ENCODE measurements around the gene RABL6. TPM values are rescaled to one million over a fixed set of nuclear protein-coding genes. Genes with fewer than 3 reads are reported as not detected.
"Not testable (repeated sequence)": the region's sequence is repeated elsewhere in the genome, so short reads cannot be mapped to it uniquely, and the experiment has no call there.

The RABL6 gene
- total RNA-seq, 2 donors from 2014 or later, result 55.6 to 59.7 TPM

DNA sequence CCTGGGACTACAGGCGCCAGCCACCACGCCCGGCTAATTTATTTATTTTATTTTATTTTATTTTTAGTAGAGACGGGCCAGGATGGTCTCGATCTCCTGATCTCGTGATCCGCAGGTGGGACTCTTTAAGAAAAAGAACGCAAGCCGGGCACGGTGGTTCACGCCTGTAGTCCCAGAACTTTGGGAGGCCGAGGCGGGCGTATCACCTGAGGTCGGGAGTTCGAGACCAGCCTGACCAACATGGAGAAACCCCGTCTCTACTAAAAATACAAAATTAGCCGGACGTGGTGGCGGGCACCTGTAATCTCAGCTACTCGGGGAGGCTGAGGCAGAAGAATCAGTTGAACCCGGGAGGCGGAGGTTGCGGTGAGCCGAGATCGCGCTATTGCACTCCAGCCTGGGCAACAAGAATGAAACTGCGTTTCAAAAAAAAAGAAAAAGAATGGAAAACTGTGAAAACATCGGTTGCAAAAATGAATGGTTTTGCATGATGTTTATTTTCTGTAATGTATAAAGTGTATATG lies 59.2 kb downstream of the RABL6 start:
- H3K4me3 Mint-ChIP-seq, result peak overlapping the region; percentile 70
- not testable (repeated sequence) for DNase-seq; H3K9me3 ChIP-seq (ENCODE audit: control insufficient read depth, low read length, poor library complexity, severe bottlenecking); H3K36me3 Mint-ChIP-seq (ENCODE audit: low read depth); H3K27me3 Mint-ChIP-seq; H3K27ac Mint-ChIP-seq; ATAC-seq; H3K4me1 Mint-ChIP-seq

DNA sequence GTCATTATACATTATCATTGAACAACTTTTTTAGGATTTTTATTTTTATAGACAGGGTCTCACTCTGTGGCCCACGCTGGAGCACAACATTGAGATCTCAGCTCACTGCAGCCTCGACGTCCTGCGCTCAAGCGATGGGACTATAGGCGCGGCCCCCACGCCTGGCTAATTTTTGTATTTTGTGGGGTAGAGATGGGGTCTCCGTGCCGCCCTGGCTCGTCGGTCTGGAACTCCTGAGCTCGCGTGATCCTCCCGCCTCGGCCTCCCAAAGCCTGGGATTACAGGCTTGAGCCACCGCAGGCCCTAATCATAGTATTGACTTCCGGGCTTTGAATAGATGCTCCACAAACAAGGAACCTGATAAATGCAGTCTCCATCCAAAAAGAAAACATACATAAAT lies 59.7 kb downstream of the RABL6 start:
- no peaks in the 10 kb centered on the region for H3K9me3 ChIP-seq (ENCODE audit: control insufficient read depth, low read length, poor library complexity, severe bottlenecking)
- no peak for ATAC-seq
- Mint-ChIP-seq H3K4me1 (peaks cover 8% of the 10 kb centered on the region), H3K36me3 (ENCODE audit: low read depth) (no peaks in the 10 kb centered on the region), H3K27me3 (no peaks in the 10 kb centered on the region), H3K27ac (peak overlapping the region; percentile 21), H3K4me3 (peak overlapping the region; percentile 52)
- DNase-seq, result no peak

DNA sequence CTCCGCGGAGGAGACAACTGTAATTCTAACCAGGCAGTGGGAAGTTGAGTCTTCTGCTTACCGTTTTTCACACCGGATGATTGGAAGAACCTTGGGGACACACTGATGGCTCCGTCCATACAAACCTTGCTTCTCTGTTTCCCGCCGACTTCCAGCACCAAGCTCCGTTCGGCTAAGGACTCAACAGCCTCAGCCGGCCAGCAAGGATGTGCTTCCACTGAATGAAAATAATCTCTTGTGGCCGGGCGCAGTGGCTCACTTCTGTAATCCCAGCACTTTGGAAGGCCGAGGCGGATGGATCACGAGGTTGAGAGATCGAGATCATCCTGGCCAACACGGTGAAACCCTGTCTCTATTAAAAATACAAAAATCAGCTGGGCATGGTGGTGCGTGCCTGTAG lies 60.2 kb downstream of the RABL6 start:
- DNase-seq, result no peak

DNA sequence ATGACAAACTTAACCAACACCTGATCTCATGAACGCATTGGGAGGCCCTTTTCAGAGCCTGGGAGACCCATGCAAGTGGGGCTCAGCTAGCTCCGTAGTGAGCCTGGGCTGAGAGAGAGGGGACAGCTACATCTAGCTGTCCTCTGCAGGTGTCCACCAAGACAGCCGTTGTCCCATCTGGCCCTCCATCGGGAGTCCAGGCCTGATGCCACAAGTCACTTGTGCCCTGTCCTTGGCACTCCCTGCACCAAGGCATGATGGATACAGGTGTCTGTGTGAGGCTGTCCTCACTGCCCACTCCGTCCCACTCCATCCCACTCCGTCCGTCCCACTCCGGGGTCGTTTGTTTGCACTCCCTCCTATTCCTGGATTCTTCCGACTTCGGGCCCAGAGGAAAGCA lies 60.9 kb downstream of the RABL6 start:
- H3K27me3 Mint-ChIP-seq, result no peaks in the 10 kb centered on the region
- no peak overlapping the region for H3K4me3 Mint-ChIP-seq

More for the DNA sequence above, 60.2 kb downstream of the RABL6 start:
- Mint-ChIP-seq H3K27ac (peak overlapping the region; percentile 21), H3K4me3 (peak overlapping the region; percentile 52), H3K4me1 (peaks cover 8% of the 10 kb centered on the region), H3K27me3 (no peaks in the 10 kb centered on the region), H3K36me3 (ENCODE audit: low read depth) (no peaks in the 10 kb centered on the region)
- ATAC-seq, result no peak
- H3K9me3 ChIP-seq (ENCODE audit: control insufficient read depth, low read length, poor library complexity, severe bottlenecking), result no peaks in the 10 kb centered on the region

DNA sequence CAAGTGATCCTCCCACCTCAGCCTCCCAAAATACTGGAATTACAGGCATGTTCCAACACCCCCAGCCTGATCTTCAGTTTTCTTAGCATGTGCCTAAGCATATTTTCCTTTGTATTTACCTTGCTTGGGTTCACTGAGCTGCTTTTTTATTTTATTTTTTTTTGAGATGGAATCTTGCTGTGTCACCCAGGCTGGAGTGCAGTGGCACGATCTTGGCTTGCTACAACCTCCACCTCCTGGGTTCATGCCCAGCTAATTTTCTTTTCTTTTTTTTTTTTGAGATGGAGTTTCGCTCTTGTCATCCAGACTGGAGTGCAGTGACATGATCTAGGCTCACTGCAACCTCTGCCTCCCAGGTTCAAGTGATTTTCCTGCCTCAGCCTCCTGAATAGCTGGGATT lies 61.9 kb downstream of the RABL6 start:
- not testable (repeated sequence) for H3K9me3 ChIP-seq (ENCODE audit: control insufficient read depth, low read length, poor library complexity, severe bottlenecking); H3K36me3 Mint-ChIP-seq (ENCODE audit: low read depth); ATAC-seq; H3K4me3 Mint-ChIP-seq; DNase-seq; H3K27me3 Mint-ChIP-seq; H3K4me1 Mint-ChIP-seq
- H3K27ac Mint-ChIP-seq, result peak overlapping the region; percentile 16

More for the DNA sequence above, 60.9 kb downstream of the RABL6 start:
- Mint-ChIP-seq H3K27ac (no peak overlapping the region), H3K36me3 (ENCODE audit: low read depth) (no peaks in the 10 kb centered on the region), H3K4me1 (peaks cover 8% of the 10 kb centered on the region)
- ATAC-seq, result no peak
- no peak for DNase-seq
- H3K9me3 ChIP-seq (ENCODE audit: control insufficient read depth, low read length, poor library complexity, severe bottlenecking), result no peaks in the 10 kb centered on the region

DNA sequence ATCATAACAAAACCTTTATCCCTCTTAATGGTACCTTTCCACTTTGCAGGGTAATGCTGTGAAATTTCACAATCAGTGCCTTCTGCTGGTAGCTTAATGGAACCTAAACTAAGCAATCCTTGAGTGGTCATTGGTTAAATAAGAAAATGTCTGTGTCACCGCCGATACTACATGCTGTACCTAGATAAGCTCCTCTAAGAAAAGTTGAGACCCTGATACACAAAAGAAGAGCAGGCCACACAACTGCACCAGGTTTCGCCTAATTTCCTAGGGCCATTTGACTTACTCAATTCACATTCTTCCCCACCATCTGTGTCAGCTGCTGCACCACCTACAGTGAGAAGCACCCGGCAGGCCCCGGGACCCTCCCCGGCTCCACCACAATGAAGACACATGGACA lies 67.4 kb downstream of the RABL6 start:
- Mint-ChIP-seq H3K4me1 (no peaks in the 10 kb centered on the region), H3K27me3 (no peaks in the 10 kb centered on the region), H3K27ac (no peak overlapping the region), H3K4me3 (no peak overlapping the region), H3K36me3 (ENCODE audit: low read depth) (no peaks in the 10 kb centered on the region)
- DNase-seq, result no peak
- no peak for ATAC-seq
- no peaks in the 10 kb centered on the region for H3K9me3 ChIP-seq (ENCODE audit: control insufficient read depth, low read length, poor library complexity, severe bottlenecking)

DNA sequence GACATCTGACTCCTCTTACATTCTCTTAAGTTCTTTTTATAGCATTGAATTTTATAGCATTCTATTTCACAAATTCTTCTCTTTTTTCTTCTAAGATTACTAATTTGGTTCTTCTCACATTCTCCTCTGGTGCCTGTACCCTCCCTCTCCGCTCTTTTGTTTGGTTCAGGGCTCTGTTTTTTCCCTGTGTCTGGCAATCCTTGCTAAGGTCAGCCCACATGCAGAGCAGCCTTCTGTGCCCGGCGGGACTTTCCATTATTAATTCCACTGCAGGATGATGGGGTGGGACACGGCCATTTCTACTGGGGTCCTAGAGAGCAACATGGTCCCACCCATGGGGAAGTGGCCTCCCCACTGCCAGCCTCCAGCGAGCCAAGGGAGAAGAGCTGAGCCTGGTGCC lies 68.7 kb downstream of the RABL6 start:
- no peak for DNase-seq
- H3K4me1 Mint-ChIP-seq, result no peaks in the 10 kb centered on the region
- no peak overlapping the region for H3K4me3 Mint-ChIP-seq
- H3K27ac Mint-ChIP-seq, result no peak overlapping the region
- ATAC-seq, result no peak
- H3K36me3 Mint-ChIP-seq (ENCODE audit: low read depth), result no peaks in the 10 kb centered on the region
- H3K27me3 Mint-ChIP-seq, result no peaks in the 10 kb centered on the region
- H3K9me3 ChIP-seq (ENCODE audit: control insufficient read depth, low read length, poor library complexity, severe bottlenecking), result no peaks in the 10 kb centered on the region

DNA sequence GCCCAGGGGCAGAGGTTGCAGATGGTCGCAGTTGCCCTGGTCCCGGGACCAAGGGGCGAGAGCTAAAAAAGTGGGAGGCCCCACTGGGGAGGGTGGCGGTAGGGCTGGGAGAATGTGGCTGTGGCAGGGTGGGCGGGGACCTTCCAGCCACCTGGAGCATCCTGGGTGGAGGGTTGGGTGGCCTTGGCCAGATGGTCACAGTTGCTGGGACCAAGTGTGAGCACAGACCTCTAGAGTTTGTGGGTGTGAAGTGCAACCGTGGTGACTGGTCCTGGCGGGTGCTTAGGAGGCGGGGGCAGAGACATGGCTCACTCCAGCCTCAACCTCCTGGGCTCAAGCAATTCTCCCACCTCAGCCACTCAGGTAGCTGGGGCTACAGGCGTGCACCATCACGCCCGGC lies 72.9 kb downstream of the RABL6 start:
- peak overlapping the region; percentile 73 for H3K4me3 Mint-ChIP-seq
- no peaks in the 10 kb centered on the region for H3K36me3 Mint-ChIP-seq (ENCODE audit: low read depth)
- H3K27ac Mint-ChIP-seq, result peak overlapping the region; percentile 71

DNA sequence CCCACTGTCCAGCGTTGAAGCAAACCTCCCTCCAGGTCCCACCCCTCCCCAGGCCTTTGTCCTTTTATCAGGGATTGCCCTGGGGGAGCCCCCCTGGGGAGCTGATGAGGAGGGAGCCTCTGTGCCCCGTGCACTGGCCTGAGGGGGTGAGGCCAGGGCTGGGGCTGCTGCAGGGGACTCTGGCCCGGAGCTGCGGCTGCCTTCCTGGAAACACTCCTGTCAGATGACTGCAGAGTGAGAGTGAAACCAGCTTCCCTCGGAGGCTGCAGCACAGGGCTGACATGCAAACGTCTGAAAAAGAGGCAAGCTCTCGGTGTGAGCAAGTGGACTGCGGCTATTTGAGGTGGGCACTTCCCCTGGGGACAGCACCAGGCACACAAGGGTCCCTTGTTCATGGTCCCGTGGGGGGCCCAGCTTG lies 74.0 kb downstream of the RABL6 start:
- Mint-ChIP-seq H3K36me3 (ENCODE audit: low read depth) (no peaks in the 10 kb centered on the region), H3K27me3 (no peaks in the 10 kb centered on the region), H3K27ac (peak overlapping the region; percentile 96), H3K4me1 (peaks cover 10% of the 10 kb centered on the region), H3K4me3 (peak overlapping the region; percentile 87)
- ATAC-seq (no peak), DNase-seq (no peak)
- no peaks in the 10 kb centered on the region for H3K9me3 ChIP-seq (ENCODE audit: control insufficient read depth, low read length, poor library complexity, severe bottlenecking)

More for the DNA sequence above, 72.9 kb downstream of the RABL6 start:
- Mint-ChIP-seq H3K4me1 (peaks cover 10% of the 10 kb centered on the region), H3K27me3 (no peaks in the 10 kb centered on the region)
- H3K9me3 ChIP-seq (ENCODE audit: control insufficient read depth, low read length, poor library complexity, severe bottlenecking), result no peaks in the 10 kb centered on the region
- DNase-seq (no peak), ATAC-seq (no peak)

DNA sequence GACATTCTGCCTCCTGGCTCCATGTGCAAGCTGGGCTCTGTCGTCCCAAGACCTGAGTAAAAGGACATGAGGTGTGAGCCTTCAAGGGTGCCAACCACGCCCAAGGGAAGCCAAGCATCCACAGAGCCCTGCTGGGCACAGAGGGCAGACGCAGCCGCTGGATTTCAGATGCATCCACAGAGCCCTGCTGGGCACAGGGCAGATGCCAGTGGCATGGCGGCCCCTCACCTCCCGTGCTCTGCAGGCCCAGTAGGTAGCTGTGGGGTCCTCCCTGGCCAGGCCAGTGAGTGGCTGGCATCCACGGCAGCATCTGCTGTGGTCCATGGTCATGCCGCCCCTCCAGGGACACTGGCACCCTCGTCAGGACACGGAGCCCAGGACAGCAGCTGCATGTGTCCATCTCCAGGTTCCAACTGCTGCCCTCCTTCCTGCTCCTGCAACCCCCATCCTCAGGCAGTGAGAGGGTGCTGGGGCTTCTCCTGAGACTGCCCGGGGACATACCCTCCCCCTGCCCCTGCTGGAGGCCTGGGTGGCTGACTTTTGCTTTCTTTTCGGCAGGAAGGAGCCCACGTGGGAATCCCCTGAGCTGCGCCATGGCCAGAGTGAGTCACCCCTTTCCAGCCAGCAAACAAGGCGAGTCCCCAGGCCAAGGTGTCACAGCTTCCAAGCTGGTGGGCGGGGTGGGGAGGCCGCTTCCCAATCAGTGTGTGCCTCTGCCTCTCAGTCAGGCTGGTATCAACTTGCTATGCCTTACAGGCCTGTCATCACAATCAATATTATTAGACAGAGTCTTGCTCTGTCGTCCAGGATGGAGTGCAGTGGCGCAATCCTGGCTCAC lies 74.6 kb downstream of the RABL6 start:
- ATAC-seq (peak; percentile 62), DNase-seq (peak; percentile 68 to 84 (median 68))
- Mint-ChIP-seq H3K27me3 (no peaks in the 10 kb centered on the region), H3K4me3 (peak overlapping the region; percentile 87), H3K27ac (peak overlapping the region; percentile 96), H3K4me1 (peaks cover 14% of the 10 kb centered on the region), H3K36me3 (ENCODE audit: low read depth) (no peaks in the 10 kb centered on the region)
- no peaks in the 10 kb centered on the region for H3K9me3 ChIP-seq (ENCODE audit: control insufficient read depth, low read length, poor library complexity, severe bottlenecking)

DNA sequence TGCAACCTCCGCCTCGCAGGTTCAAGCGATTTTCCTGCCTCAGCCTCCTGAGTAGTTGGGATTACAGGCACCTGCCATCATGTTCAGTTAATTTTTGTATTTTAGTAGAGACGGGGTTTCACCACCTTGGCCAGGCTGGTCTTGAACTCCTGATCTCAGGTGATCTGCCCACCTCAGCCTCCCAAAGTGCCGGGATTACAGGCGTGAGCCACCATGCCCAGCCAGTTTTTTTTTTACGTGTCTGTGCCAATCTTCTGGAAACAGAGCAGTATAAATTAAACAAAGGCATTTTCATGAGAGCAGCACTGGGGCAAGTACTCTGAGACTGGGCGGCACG lies 75.2 kb downstream of the RABL6 start:
- peaks cover 18% of the 10 kb centered on the region for H3K4me1 Mint-ChIP-seq

DNA sequence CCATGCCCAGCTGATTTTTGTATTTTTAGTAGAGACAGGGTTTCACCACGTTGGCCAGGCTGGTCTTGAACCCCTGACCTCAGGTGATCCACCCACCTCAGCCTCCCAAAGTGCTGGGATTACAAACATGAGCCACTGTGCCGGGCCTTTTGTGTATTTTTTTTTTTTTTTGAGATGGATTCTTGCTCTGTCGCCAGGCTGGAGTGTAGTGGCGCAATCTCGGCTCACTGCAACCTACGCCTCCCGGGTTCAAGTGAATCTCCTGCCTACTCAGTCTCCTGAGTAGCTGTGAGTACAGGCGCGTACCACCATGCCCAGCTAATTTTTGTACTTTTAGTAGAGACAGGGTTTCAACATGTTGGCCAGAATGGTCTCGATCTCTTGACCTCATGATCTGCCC lies 75.9 kb downstream of the RABL6 start:
- peak overlapping the region; percentile 87 for H3K4me3 Mint-ChIP-seq
- H3K27me3 Mint-ChIP-seq; DNase-seq; H3K36me3 Mint-ChIP-seq (ENCODE audit: low read depth); ATAC-seq; H3K27ac Mint-ChIP-seq; H3K9me3 ChIP-seq (ENCODE audit: control insufficient read depth, low read length, poor library complexity, severe bottlenecking): not testable (repeated sequence)
- H3K4me1 Mint-ChIP-seq, result peaks cover 18% of the 10 kb centered on the region

More for the DNA sequence above, 75.2 kb downstream of the RABL6 start:
- H3K27ac Mint-ChIP-seq, result peak overlapping the region; percentile 96
- not testable (repeated sequence) for H3K36me3 Mint-ChIP-seq (ENCODE audit: low read depth); H3K9me3 ChIP-seq (ENCODE audit: control insufficient read depth, low read length, poor library complexity, severe bottlenecking); DNase-seq; ATAC-seq; H3K27me3 Mint-ChIP-seq
- peak overlapping the region; percentile 87 for H3K4me3 Mint-ChIP-seq

DNA sequence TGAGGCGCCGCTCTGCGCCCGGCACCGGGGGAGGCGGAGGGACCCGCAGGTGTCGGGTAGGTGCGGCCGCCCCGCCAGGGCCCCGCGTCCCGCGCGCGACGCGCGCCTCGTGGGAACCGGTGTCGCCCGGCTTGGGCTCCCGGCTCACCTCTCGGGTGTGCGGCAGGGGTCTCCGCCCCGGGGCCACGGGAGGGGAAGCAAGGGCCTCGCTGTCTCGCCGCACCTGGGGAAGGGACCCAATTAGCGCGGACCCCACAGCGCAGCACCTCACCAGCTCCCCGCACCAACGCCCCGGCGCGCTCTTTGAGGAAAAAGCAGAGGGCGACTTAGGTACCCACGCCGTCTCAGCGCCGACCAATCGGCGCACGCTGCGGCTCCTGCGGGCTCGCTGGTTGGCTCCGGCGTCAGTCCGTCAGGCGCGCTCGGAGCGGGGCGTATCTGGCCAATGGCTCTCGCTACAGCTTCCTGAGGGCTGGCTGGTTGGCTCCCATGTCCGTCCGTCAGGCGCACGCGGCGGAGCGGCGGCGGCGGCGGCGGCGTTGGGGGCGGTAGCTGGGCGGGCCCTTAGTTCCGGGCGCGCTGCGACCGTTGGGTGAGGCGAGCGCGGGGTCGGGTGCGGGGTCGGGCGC lies 78.3 kb downstream of the RABL6 start, which contains the start of gene TRAF2:
TSS of gene TRAF2 (plus strand) at position 567 of the 629 bp plus-strand sequence. CDS start 12,225 bp downstream, outside the sequence.
- ATAC-seq (peak; percentile 90), DNase-seq (peak; percentile 95 to 97 (median 97))
- Mint-ChIP-seq H3K4me3 (peak within 1 kb of the TSS; percentile 88), H3K27ac (peak within 1 kb of the TSS; percentile 95), H3K4me1 (peaks cover 18% of the 10 kb centered on the region), H3K36me3 (ENCODE audit: low read depth) (no peaks in the 10 kb centered on the region), H3K27me3 (no peaks in the 10 kb centered on the region)
- no peaks in the 10 kb centered on the region for H3K9me3 ChIP-seq (ENCODE audit: control insufficient read depth, low read length, poor library complexity, severe bottlenecking)

Data from T-helper 17 cell (primary cell).